Endothelial cell of umbilical vein (primary cell): ENCODE results near the gene PRKACB. TPM values are rescaled to one million over a fixed set of nuclear protein-coding genes. Genes with fewer than 3 reads are reported as not detected.

Experiments used
- BruUV-seq: library from RNA; stranded (reverse); fragments of 400-500 nt; replicated peaks from 2 replicates; lab custom pipeline; 2021; lab: Mats Ljungman, UMichigan
- CTCF ChIA-PET: fragments of 300-600, 350-600 bp; sonication (Branson Sonifier 250); formaldehyde crosslinking; loops from one replicate; lab custom pipeline; 2021; ENCODE audit warnings: antibody characterized with exemption, inconsistent platforms; lab: Charles Lee
- POLR2A ChIA-PET: fragments of 300-600, 350-600 bp; sonication (Branson Sonifier 250); formaldehyde crosslinking; loops from one replicate; lab custom pipeline; 2021; ENCODE audit warnings: antibody characterized with exemption, inconsistent platforms; lab: Charles Lee
- DNase-seq: peaks from one replicate; pipeline ENCODE4 v3.0.0-alpha.2; 2011; ENCODE audit warnings: low read depth, low spot score
- FAIRE-seq: peaks from 2 replicates; lab custom pipeline; 2011; peaks lifted over from hg19 to GRCh38; lab: Jason Lieb, UNC
- H2AFZ ChIP-seq: 2 replicates; pipeline ENCODE4 v1.6.0; 2012; ENCODE audit warnings: low read depth, low read length, control low read depth, inconsistent platforms
- H3K27ac ChIP-seq: 2 replicates; pipeline ENCODE4 v1.5.1; 2011; ENCODE audit warnings: low read depth, mild to moderate bottlenecking, control low read depth, low read length, moderate library complexity; ENCODE audit not compliant: insufficient read depth
- H3K27me3 ChIP-seq, 2 experiments: 2 replicates each; pipeline versions ENCODE4 v1.6.0 to v1.6.1; 2011; ENCODE audit warnings: low read length in 2 of 2, mixed read lengths in 1 of 2; ENCODE audit not compliant: control insufficient read depth in 2 of 2, insufficient read depth in 2 of 2
- H3K36me3 ChIP-seq, 2 experiments: 2 replicates in 1 of 2; 3 replicates in 1 of 2; pipeline ENCODE4 v1.5.1; 2011; ENCODE audit warnings: low read length in 2 of 2, mild to moderate bottlenecking in 1 of 2, moderate library complexity in 1 of 2; ENCODE audit not compliant: control insufficient read depth in 2 of 2, insufficient read depth in 2 of 2; ENCODE audit errors: extremely low read depth in 1 of 2
- H3K4me1 ChIP-seq: 3 replicates; pipeline ENCODE4 v1.5.1; 2011; ENCODE audit warnings: mild to moderate bottlenecking, low read length; ENCODE audit not compliant: control insufficient read depth, insufficient read depth; ENCODE audit errors: extremely low read depth
- H3K4me2 ChIP-seq: 2 replicates; pipeline ENCODE4 v1.6.1; 2011; ENCODE audit warnings: low read length, control low read depth, mixed read lengths; ENCODE audit not compliant: insufficient read depth
- H3K4me3 ChIP-seq, 3 experiments: fragments of 200-600 bp in 1 of 3; sonication (generic), shearing (Covaris generic) in 1 of 3; replicated peaks in 1 of 3; 2 replicates each; pipeline ENCODE4 v1.5.1; 2011 to 2016; ENCODE audit warnings: control low read depth in 3 of 3, low read length in 3 of 3, mild to moderate bottlenecking in 2 of 3, inconsistent platforms in 1 of 3, low read depth in 1 of 3, moderate library complexity in 1 of 3; ENCODE audit not compliant: insufficient read depth in 1 of 3
- H3K79me2 ChIP-seq: 2 replicates; pipeline ENCODE4 v1.6.0; 2012; ENCODE audit warnings: low read length, inconsistent platforms; ENCODE audit not compliant: control insufficient read depth, insufficient read depth
- H3K9ac ChIP-seq: replicated peaks from 2 replicates; pipeline ENCODE3; 2011; ENCODE audit warnings: low read length, control low read depth; ENCODE audit not compliant: insufficient read depth; ENCODE audit errors: extremely low read depth
- H3K9me1 ChIP-seq: replicated peaks from 3 replicates; pipeline ENCODE4 v1.6.0; 2011; ENCODE audit warnings: mild to moderate bottlenecking, low read length; ENCODE audit not compliant: control insufficient read depth, insufficient read depth; ENCODE audit errors: extremely low read depth
- H3K9me3 ChIP-seq: replicated peaks from 2 replicates; pipeline ENCODE4 v1.5.1; 2012; ENCODE audit warnings: low read length, inconsistent platforms; ENCODE audit not compliant: control insufficient read depth, insufficient read depth
- H4K20me1 ChIP-seq: replicated peaks from 2 replicates; pipeline ENCODE3; 2011; ENCODE audit warnings: mild to moderate bottlenecking, low read length; ENCODE audit not compliant: control insufficient read depth, insufficient read depth; ENCODE audit errors: extremely low read depth
- EZH2 ChIP-seq: IDR thresholded peaks from 2 replicates; pipeline ENCODE4 v1.6.1; 2012; ENCODE audit warnings: borderline replicate concordance, low read depth, mild to moderate bottlenecking, moderate library complexity, low read length, inconsistent platforms; ENCODE audit not compliant: severe bottlenecking
- FOS ChIP-seq: IDR thresholded peaks from 2 replicates; pipeline ENCODE4 v1.6.1; 2011; ENCODE audit warnings: mild to moderate bottlenecking, low read length, moderate library complexity, borderline replicate concordance; ENCODE audit not compliant: insufficient read depth
- GATA2 ChIP-seq: IDR thresholded peaks from 2 replicates; pipeline ENCODE4 v1.7.0; 2011; ENCODE audit warnings: low read depth, mild to moderate bottlenecking, moderate library complexity, mixed read lengths, low read length; ENCODE audit not compliant: insufficient read length, insufficient read depth
- JUN ChIP-seq: IDR thresholded peaks from 2 replicates; pipeline ENCODE4 v1.6.1; 2011; ENCODE audit warnings: borderline replicate concordance, low read depth; ENCODE audit not compliant: insufficient read length, insufficient read depth
- POLR2AphosphoS5 ChIP-seq: IDR thresholded peaks from 2 replicates; pipeline ENCODE4 v1.6.1; 2012; ENCODE audit warnings: low read depth, mild to moderate bottlenecking, control low read depth, low read length, moderate library complexity; ENCODE audit not compliant: insufficient read depth
- dilution Hi-C: fragments of 300-500 bp; cut with MboI; formaldehyde crosslinking; loops from one replicate; pipeline ENCODE4 v1.15.0; 2019; ENCODE audit warnings: low sequenced_read_pairs; ENCODE audit not compliant: extremely low pct_ligation_motif_present
- intact Hi-C: fragments of 100-400 bp; cut with micrococcal nuclease; formaldehyde crosslinking; loops from one replicate; pipeline ENCODE4 v1.10.0; 2022
- polyA plus RNA-seq, 4 experiments: library from polyadenylated mRNA; depleted of rRNA in 3 of 4; stranded (reverse) in 3 of 4; unstranded in 1 of 4; fragments of >200 nt; gene quantifications; 2 replicates each; pipeline versions ENCODE4 v1.2.1 to v1.2.3, GENCODE V29; 2011 to 2012; ENCODE audit warnings: missing spikeins in 1 of 4
- total RNA-seq: library from RNA; stranded (reverse); gene quantifications from 2 replicates; pipeline ENCODE4 v1.2.3, GENCODE V29; 2021

Gene PRKACB
- total and polyA plus RNA-seq, 2 donors (not counting 3 experiments of a cell fraction or from before 2014, with no cell fraction given): 19.1 to 77.5 TPM

DNA sequence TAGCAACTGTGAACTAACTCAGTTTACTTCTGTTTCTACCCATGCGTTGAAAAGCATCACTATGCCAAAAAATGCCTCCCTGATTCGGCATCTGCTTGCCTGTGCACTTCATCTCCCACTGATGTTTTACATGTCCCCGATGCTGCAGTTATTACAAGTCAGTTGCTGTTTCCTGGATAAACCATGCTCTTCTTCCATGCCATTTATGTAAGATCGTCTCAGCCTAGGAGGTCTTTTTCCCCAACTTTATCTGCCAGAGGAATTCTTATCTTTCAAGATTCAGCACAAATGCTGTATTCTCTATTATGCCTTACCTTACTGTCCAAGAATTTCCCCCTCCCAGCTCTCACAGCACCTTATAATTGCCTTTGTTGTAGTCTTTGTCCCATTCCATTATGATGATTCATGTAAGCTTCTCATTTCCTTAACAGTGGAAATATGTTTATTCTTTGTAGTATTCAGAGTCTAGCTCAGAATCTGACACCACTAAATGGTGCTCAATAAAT, 30.0 kb downstream of the PRKACB start:
- Histone ChIP-seq H3K4me2 (peak overlapping the region; percentile 97), H3K9ac (peak overlapping the region; percentile 94), H3K4me1 (peaks cover 64% of the 10 kb centered on the region), H3K9me3 (no peaks in the 10 kb centered on the region), H3K9me1 (peaks cover 2% of the 10 kb centered on the region), H3K27me3 (no peaks in the 10 kb centered on the region), H3K36me3 (no peaks in the 10 kb centered on the region), H3K4me3 (peak overlapping the region in 1 of 3 experiments; percentile 48), H3K79me2 (peaks cover 26% of the 10 kb centered on the region), H4K20me1 (no peaks in the 10 kb centered on the region), H2AFZ (peak overlapping the region; percentile 53), H3K27ac (peak overlapping the region; percentile 100)
- CTCF ChIA-PET: interaction anchor here (0.7 to 1.5 kb wide), 6 partner anchors 12 to 260 kb away, joined by 3 to 16 read pairs (median 4); partner anchors contain the start of gene PRKACB
- peak; percentile 88 for DNase-seq
- FAIRE-seq: peak; percentile 78
- POLR2A ChIA-PET: interaction anchor here (0.7 to 1.0 kb wide), 3 partner anchors 27 to 332 kb away, joined by 3 to 6 read pairs (median 3); partner anchors contain the start of genes GNG5, PRKACB and SPATA1
- BruUV-seq: no TSS peak
- intact Hi-C loops (loop anchor here (1.0 to 2.0 kb wide), 6 partner anchors 18 to 259 kb away; partner anchors contain the start of gene PRKACB), dilution Hi-C loops (no loop called here)
- TF ChIP-seq JUN: peak; percentile 96
- TF ChIP-seq GATA2: peak; percentile 58
- TF ChIP-seq POLR2AphosphoS5: peak; percentile 54
- TF ChIP-seq FOS: peak; percentile 85
- no peak for TF ChIP-seq EZH2
